Left renal cortex interstitium (tissue), 4 donors: ENCODE data around the gene BTN1A1. TPM values are rescaled to one million over a fixed set of nuclear protein-coding genes. Genes with fewer than 3 reads are reported as not detected.
"Not testable (repeated sequence)": the region's sequence is repeated elsewhere in the genome, so short reads cannot be mapped to it uniquely, and the experiment has no call there.

Experiments used
- DNase-seq, 4 donors: peaks; one replicate each; pipeline ENCODE4 v3.0.0-alpha.2; 2013; ENCODE audit warnings: low read depth in 4 of 4, low spot score in 2 of 4, missing footprints in 1 of 4
- polyA plus RNA-seq, 4 donors: library from polyadenylated mRNA; unstranded; fragments of 120-200 nt; gene quantifications; one replicate each; pipeline ENCODE4 v1.2.1, GENCODE V29; 2013; ENCODE audit not compliant: insufficient read length in 4 of 4

BTN1A1 gene
- under 1 TPM; 0.21 to 0.32 (median 0.22) TPM for polyA plus RNA-seq

DNA sequence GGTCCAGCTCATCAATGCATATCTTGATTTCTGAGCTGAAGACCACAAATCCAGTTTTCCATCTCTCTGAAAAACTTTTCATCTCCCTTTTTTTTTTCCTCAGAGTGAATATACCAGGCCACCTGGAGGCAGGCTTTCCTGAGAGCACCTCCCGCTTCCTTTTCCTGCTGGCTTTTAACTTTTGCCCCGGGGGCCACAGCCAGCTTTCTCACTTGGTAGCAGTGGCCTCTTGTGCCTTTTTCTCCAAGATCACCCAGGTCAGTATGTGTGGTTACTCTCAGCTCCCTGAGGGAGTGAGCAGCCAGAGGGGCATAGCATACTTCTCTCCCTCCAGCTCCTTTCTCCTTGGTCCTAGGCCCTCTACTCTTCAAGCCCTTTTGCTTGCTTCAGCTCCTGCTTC, at the start of gene BTN1A1:
Gene BTN1A1 (plus strand): TSS at position 202 of the 400 bp plus-strand sequence. CDS start 984 bp downstream, outside the sequence.
- DNase-seq, result no peak

GRCh38 chr6:26452631-26453235, 47.4 kb upstream of the BTN1A1 start:
- DNase-seq, result no peak

GRCh38 chr6:26454631-26455030, 45.5 kb upstream of the BTN1A1 start:
- no peak for DNase-seq

GRCh38 chr6:26455357-26455970, 44.6 kb upstream of the BTN1A1 start:
- no peak for DNase-seq

DNA sequence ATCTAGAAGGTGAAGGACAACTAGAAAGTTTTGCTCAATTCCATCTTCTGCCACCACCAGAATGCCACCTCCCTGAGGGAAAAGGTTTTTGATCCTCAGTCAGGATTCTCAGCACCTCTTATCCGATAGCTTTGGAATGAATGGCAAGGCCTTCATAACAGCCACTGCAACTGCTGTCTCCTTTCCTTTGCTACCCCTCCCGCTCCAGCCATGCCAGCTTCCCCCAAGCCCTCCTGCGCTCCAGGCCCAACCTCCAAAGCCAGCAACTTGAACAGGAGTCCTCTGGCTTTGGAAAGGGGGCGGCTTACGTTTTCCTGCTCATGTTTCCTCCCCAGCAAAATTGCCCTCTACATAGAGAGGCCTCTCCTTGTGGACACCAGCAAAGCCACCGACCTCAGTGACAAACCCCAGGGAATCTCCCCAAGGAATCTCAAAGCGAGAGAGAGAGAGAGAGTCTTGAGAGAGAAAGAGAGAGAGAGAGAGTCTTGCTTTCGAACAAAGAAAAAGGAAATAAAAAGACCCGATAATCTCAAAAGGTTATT, 42.8 kb upstream of the BTN1A1 start:
- DNase-seq, result no peak

DNA sequence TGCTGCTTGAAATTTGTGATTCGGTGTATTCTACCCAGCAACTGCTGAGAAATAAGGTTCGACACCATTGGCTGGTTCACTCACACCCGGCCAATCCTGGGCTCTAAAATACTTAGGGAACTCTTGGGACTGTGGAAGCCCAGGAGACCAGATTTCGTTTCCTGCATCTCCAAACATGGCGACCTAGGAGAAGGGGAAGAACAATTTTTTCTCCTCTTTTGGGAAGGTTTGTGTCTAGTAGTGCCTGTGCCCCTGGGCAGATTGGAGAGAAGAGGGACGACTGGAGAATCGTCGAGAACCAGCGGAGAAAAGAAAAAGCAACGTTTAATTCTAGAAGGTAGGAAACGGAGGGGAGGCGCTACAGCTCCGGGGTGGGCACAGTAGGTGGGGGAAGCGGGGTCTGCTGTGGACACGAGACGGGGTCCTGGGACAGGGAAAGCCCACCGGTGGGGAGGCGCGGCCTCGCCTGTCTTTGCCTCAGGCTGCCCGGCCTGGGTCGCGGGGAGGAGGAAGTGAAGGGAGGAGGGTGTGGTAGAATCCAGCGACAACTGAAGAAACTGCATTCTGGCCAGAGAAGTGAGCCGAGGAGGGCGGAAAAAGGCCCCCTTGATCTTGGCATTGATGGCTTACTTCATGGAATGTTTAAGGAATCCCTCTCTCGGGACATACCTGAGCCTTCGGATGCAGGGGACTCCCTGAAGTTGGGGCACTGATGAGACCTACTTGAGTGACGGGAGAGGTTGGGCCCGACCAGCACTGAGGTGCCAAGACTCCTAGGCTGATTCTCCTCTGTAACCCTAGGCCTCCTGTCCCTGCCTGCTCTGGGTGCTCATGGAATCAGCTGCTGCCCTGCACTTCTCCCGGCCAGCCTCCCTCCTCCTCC, 42.1 kb upstream of the BTN1A1 start, which contains the start of gene BTN2A1:
Gene BTN2A1 (plus strand): TSS at position 150 of the 883 bp plus-strand sequence. CDS start 682 bp downstream, at position 832.
- DNase-seq, result peak; percentile 72 to 91 (median 88)

- no peak for DNase-seq
Observed at GRCh38 chr6:26459023-26459810, 40.9 kb upstream of the BTN1A1 start.

DNA sequence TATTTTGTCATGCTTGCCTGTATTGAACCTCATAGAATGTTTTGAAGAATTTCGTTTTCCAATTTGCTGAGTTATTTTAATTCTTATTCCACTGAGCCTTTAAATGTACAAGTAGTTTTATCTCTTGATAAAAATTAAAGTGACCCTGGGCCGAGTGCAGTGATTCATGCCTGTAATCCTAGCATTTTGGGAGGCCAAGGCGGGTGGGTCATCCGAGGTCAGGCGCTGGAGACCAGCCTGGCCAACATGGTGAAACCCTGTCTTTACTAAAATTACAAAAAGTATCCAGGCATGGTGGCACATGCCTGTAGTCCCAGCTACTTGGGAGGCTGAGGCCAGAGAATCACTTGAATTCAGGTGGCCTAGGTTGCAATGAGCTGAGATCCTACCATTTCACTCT, 38.8 kb upstream of the BTN1A1 start:
- DNase-seq, result not testable (repeated sequence)

DNA sequence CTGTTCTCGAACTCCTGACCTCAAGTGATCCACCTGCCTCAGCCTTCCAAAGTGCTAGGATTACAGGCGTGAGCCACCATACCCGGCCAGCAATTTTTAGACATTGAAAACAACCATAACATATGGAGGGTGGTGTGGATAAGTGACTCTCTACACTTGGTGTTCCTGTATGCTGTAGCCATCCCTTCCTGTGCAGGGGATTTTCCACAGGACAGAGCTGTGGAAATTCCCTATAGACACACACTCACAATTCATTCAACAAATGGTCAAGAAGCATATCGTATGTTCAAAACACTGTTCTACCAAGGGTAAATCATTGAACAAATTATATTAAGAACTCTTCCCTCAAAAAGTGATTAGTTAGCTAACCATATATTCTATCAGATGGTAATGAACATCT, 36.1 kb upstream of the BTN1A1 start:
- no peak for DNase-seq

DNA sequence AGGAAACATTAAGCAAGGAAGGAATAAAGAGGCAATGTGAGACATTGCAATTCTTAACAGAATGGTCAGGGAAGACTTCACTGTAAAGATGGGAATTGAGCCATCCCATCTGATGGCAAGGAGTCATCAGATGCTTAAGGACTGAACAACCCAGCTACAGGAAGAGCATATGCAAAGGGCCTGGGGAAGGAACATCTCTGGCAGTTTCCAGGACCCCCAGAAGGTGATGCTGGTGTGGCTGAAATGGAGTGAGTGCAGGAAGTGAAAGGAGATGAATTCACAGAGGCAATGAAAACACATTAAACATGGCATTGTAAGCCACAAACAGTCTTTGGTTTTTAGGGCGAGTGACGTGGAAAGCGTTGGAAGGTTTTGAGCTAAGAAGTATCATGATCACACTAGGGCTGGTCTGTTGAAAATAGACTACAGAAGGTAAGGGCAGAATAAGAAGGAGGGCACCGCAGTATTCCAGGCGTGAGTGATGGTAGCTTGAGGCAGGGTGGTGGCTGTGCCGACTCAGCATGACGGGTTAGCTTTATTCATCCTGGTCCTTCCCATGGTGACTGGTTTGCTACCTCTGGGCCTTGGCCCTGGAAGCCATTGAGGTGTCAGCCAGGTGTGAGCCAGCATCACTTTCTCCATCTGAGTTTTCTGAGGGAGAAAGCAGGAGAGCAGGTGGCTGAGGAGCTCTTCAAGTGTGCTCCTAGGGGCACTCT, 35.5 kb upstream of the BTN1A1 start:
- DNase-seq, result no peak

- no peak for DNase-seq
Observed at GRCh38 chr6:26465776-26466175, 34.3 kb upstream of the BTN1A1 start.

- no peak for DNase-seq
Observed at GRCh38 chr6:26468829-26469228, 31.3 kb upstream of the BTN1A1 start.

DNA sequence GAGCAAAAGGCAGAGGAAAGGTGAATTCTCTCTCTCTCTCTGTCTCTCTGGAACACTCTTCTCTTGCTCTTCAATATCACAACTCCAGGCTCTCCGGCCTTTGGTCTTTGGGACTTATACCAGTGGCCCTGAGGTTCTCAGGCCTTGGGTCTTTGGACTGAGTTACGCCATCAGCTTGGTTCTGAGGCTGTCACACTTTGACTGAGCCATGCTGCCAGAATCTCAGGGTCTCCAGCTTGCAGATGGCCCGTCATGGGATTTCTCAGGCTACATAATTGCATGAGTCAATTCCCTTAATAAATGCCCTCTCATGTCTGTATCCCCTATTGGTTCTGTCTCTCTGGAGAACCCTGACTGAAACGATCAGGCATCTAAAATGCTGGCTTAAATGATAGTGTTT, 29.5 kb upstream of the BTN1A1 start:
- no peak for DNase-seq

- DNase-seq, result no peak
Observed at GRCh38 chr6:26471970-26472369, 28.1 kb upstream of the BTN1A1 start.

GRCh38 chr6:26472549-26473290, 27.4 kb upstream of the BTN1A1 start:
- no peak for DNase-seq

- no peak for DNase-seq
Observed at GRCh38 chr6:26473429-26473757, 26.7 kb upstream of the BTN1A1 start.

- peak; percentile 75 to 97 (median 86) for DNase-seq
Observed at GRCh38 chr6:26473758-26474438, 26.2 kb upstream of the BTN1A1 start.

- peak in 1 of 4 donors; percentile 28 for DNase-seq
Observed at GRCh38 chr6:26474439-26474881, 25.6 kb upstream of the BTN1A1 start.
